ENCODE data around the gene MXI1. TPM values are rescaled to one million over a fixed set of nuclear protein-coding genes. Genes with fewer than 3 reads are reported as not detected.

MXI1 gene
- total and polyA plus RNA-seq, 4 donors, result 9.6 to 52.0 (median 14.2) TPM

DNA sequence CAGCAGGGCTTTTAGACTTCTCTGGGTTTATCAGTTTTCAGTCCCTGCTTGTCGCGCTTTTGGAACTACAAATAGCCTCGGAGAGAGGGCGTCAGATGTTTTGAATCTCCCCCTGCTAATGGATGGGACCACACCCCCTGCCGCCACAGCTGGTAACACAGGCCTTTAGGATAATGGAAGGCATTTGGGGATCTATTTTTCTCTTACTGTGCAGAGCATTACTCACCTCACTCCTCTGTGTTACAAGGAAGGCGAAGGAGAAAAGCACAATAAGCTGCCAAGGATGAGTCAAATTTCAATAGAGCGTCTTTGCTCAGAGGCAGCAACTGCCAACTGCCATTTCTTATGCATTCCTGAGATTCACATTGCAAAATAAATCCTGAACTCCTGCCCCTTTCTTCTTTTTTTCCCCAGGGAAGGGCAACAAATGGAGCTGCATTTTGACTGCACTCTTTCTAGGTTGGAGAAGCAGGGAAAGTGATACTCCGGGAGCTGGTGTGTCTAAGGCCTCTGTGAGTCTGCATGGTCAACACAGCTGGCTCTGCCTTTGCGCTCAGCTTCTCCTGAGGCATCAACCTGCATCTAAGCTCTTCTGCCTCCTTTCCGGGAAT, 128.8 kb downstream of the MXI1 start:
- Histone ChIP-seq H3K36me3 (ENCODE audit: control insufficient read depth in 4 of 4, insufficient read depth in 3 of 4, low read depth in 1 of 4, low read length in 3 of 4) (no peaks in the 10 kb centered on the region), H3K9me3 (ENCODE audit: control insufficient read depth in 4 of 4, low read length in 3 of 4) (no peaks in the 10 kb centered on the region), H3K27ac (ENCODE audit: low read depth in 1 of 2, low read length in 2 of 2) (no peak overlapping the region), H3K4me3 (ENCODE audit: low read depth in 1 of 3, low read length in 3 of 3) (no peak overlapping the region), H3K9ac (ENCODE audit: low read depth in 1 of 2, low read length in 2 of 2) (no peak overlapping the region), H3K4me1 (ENCODE audit: control insufficient read depth in 4 of 4, insufficient read depth in 4 of 4, low read length in 3 of 4) (no peaks in the 10 kb centered on the region), H3K27me3 (ENCODE audit: control insufficient read depth in 4 of 4, insufficient read depth in 4 of 4, low read length in 3 of 4) (no peaks in the 10 kb centered on the region)
- TF ChIP-seq YY1 (IDR thresholded peaks at IDR 0.05) (no peak), EGR1 (IDR thresholded peaks at IDR 0.05; ENCODE audit: low read depth in 2 of 2) (no peak), FOXA1 (IDR thresholded peaks at IDR 0.05) (no peak), SP1 (IDR thresholded peaks at IDR 0.05) (no peak)
- TF ChIP-seq, protein P1, sequence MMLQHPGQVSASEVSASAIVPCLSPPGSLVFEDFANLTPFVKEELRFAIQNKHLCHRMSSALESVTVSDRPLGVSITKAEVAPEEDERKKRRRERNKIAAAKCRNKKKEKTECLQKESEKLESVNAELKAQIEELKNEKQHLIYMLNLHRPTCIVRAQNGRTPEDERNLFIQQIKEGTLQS (IDR thresholded peaks at IDR 0.05), result no peak
- TF ChIP-seq, protein P2, sequence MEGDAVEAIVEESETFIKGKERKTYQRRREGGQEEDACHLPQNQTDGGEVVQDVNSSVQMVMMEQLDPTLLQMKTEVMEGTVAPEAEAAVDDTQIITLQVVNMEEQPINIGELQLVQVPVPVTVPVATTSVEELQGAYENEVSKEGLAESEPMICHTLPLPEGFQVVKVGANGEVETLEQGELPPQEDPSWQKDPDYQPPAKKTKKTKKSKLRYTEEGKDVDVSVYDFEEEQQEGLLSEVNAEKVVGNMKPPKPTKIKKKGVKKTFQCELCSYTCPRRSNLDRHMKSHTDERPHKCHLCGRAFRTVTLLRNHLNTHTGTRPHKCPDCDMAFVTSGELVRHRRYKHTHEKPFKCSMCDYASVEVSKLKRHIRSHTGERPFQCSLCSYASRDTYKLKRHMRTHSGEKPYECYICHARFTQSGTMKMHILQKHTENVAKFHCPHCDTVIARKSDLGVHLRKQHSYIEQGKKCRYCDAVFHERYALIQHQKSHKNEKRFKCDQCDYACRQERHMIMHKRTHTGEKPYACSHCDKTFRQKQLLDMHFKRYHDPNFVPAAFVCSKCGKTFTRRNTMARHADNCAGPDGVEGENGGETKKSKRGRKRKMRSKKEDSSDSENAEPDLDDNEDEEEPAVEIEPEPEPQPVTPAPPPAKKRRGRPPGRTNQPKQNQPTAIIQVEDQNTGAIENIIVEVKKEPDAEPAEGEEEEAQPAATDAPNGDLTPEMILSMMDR (IDR thresholded peaks at IDR 0.05; ENCODE audit: low read depth, low read length, missing input control), result no peak
- DNase-seq (ENCODE audit: low spot score), result no peak
- 73% methylated on average over 10 of the region's 10 CpGs for WGBS

Other genes with a start within 250 kb of the MXI1 start
- 10 to 100 TPM; 24.5 to 55.9 TPM for gene ADD3, start 199.6 kb upstream of the MXI1 start, total RNA-seq
- 10 to 100 TPM; 15.4 to 21.1 TPM for gene ADD3, start 199.6 kb upstream of the MXI1 start, polyA plus RNA-seq
- gene SMNDC1, start 97.3 kb downstream of the MXI1 start, total RNA-seq, result 1 to 10 TPM; 6.4 to 6.8 TPM
- gene SMNDC1, start 97.3 kb downstream of the MXI1 start, polyA plus RNA-seq, result 1 to 10 TPM; 4.9 to 5.5 TPM